Measurements from ENCODE around the gene EBP.
A peak's percentile ranks its signal among the peaks of the same experiment; 100 is the strongest.
"Not testable (repeated sequence)": the region's sequence is repeated elsewhere in the genome, so short reads cannot be mapped to it uniquely, and the experiment has no call there.

The EBP gene

GRCh38 chrX:48493890-48494364 lies 27.7 kb upstream of the EBP start:
- no peak for DNase-seq (ENCODE audit: low spot score)

- no peak for DNase-seq (ENCODE audit: low spot score)
Observed at GRCh38 chrX:48496660-48497059, 24.9 kb upstream of the EBP start.

GRCh38 chrX:48497871-48498270 lies 23.7 kb upstream of the EBP start:
- DNase-seq (ENCODE audit: low spot score): no peak

DNA sequence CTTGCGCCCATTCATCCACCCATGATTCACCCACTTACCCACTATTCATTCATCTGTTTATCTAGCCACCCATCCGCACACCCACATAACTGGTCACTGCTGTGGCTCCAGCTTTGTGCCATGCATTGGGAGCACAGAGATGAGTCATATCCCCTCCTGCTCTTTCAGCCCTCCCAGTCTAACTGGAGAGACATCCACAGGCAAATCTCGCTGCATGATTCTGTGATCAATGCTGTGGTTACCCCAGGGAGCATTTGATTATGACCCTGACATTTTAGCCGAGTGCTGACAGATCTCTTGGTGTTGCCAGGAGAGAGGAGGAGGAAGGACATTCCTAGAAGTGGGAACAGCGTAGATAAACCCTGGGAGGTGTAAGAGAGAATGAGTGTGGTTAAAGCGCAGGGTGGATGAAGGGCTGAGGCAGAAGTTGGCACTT lies 23.2 kb upstream of the EBP start:
- DNase-seq (ENCODE audit: low spot score): no peak

DNA sequence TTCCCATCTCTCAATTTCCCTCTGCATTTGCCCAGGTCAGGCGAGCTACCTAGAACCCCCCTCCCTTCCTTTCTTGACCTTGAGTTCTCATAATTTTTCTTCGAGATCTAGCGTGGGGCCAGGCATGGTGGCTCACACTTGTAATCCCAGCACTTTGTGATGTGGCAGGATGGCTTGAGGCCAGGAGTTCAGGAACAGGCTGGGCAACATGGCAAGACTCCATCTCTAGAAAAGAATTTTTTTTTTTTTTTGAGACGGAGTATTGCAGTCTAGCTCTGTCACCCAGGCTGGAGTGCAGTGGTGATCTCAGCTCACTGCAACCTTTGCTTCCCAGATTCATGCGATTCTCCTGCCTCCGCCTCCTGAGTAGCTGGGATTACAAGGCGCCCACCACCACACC lies 17.3 kb upstream of the EBP start:
- no peak for DNase-seq (ENCODE audit: low spot score)

GRCh38 chrX:48505481-48505880 lies 16.1 kb upstream of the EBP start:
- DNase-seq (ENCODE audit: low spot score): no peak

GRCh38 chrX:48507246-48507645 lies 14.4 kb upstream of the EBP start:
- DNase-seq (ENCODE audit: low spot score): no peak

- DNase-seq (ENCODE audit: low spot score): peak; percentile 78
Observed at GRCh38 chrX:48508400-48509244, 13.0 kb upstream of the EBP start, which contains the start of gene PORCN. TSS of gene PORCN (plus strand) at chrX:48508992. CDS start at chrX:48509821, 829 bp downstream.

- DNase-seq (ENCODE audit: low spot score): no peak
Observed at GRCh38 chrX:48509245-48509590, 12.4 kb upstream of the EBP start.

- DNase-seq (ENCODE audit: low spot score): no peak
Observed at GRCh38 chrX:48509619-48510018, 12.0 kb upstream of the EBP start.

DNA sequence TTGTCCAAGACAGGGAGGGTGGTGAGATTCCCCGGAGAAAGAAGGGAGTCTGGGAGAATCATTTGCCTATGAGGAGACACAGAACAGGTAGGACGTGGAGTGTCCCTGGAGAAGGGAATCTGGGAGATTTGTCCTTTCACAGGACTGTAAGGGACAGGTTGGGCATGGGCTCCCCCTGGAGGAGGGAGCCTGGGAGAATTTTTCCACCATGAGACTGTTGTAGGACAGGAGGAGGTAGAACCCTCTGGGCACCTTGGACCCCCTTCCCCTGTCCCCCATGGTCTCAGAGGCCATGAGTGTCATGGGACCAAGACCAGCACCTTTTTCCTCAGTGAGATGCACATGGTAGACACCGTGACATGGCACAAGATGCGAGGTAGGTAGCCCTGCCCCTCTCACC lies 10.0 kb upstream of the EBP start:
- DNase-seq (ENCODE audit: low spot score): no peak

DNA sequence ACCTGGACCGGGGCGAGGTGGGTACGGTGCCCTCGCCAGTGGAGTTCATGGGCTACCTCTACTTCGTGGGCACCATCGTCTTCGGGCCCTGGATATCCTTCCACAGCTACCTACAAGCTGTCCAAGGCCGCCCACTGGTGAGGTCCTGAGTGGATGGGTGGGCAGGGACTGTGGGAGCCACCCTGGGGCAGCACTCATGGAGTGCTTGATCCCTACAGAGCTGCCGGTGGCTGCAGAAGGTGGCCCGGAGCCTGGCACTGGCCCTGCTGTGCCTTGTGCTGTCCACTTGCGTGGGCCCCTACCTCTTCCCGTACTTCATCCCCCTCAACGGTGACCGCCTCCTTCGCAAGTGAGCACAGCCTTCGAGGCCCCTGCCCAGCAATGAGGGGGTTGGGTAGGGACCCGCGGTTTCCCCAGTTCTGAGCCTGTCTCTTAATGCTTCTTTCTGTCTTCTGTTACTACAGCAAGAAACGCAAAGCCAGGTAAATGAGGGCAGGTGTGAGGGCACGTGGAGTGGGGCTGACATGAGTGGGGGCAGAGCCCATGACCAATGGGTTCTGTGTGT lies 9.2 kb upstream of the EBP start:
- DNase-seq (ENCODE audit: low spot score): no peak

DNA sequence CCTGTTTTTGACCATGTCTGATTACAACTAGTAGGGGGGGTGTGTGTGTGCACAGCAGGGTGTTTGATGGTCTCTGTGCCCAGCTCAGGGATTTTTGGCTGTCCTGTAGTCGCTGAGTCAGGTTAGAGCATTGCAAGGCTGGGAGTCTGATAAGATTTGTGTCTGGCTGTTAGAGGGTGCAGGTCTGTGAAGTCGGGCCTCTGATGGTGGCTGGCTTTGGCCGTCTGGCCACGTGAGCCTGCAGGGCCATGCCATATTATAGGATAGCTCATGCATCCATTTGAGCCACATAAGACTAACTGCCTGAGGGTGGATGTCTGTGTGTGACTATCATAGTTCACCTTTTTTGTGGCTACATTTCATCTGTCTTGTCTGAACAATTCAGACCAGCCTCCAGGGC lies 7.9 kb upstream of the EBP start:
- no peak for DNase-seq (ENCODE audit: low spot score)

DNA sequence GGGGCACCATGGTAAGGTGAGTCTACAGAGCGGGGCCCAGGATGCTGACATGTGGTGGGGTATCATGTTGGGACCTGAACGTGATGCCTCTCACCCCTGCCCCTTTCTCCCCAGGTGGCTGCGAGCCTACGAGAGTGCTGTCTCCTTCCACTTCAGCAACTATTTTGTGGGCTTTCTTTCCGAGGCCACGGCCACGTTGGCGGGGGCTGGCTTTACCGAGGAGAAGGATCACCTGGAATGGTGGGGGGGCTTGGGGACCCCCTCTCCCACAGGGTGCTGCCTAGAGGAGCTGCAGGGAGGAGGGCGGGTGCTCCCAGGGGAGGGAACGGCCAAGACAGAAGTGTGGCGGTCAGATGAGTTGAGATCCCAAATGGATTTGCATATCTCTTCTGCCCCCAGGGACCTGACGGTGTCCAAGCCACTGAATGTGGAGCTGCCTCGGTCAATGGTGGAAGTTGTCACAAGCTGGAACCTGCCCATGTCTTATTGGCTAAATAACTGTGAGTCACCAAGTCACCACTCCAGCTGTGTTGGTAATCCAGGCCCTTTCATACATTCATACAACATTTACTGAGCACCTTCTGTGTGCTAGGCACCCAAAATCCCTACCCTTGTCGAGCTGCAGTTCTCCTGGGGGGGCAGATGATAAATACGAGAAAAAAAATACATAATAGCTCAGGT lies 7.3 kb upstream of the EBP start:
- no peak for DNase-seq (ENCODE audit: low spot score)

DNA sequence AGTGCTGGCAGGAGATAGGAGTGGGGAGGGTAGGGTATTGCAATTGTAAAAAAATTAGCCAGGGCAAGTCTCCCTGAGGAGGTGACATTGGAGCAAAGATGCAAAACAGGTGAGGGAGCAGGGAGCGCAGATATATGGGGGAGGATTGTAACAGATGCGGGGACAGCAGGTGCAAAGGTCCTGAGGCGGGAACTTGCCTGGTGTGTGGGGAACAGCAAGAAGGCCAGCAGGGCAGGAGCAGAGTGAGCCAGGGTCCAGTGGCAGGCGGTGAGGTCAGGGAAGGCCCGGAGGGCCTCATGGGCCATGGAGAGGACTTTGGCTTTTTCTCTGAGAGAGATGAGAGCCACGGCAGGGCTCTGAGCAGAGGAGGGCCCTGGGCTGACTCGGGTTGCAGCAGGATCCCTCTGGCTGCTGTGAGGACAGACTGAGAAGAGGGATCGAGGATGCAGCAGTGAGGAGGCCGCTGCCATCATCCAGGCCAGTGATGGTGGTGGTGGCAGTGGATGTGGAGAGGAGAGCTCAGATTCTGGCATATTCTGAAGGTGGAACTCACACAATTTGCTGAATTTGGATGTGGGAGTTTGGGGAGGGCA lies 6.6 kb upstream of the EBP start:
- DNase-seq (ENCODE audit: low spot score): no peak

DNA sequence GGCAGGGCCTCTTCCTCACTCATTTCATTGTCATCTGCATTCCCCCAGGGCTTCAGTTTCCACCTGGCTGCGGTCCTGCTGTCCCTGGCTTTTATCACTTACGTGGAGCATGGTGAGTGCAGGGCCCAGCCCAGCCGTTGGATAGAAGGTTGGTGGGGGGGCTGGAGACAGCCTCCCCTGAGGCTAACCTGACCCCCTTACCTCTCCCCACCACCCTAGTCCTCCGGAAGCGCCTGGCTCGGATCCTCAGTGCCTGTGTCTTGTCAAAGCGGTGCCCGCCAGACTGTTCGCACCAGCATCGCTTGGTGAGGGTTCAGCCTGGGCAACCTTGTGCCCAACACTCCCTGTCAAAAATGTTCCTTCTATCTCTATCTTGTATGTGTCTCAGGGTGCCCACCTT lies 5.8 kb upstream of the EBP start:
- no peak for DNase-seq (ENCODE audit: low spot score)

DNA sequence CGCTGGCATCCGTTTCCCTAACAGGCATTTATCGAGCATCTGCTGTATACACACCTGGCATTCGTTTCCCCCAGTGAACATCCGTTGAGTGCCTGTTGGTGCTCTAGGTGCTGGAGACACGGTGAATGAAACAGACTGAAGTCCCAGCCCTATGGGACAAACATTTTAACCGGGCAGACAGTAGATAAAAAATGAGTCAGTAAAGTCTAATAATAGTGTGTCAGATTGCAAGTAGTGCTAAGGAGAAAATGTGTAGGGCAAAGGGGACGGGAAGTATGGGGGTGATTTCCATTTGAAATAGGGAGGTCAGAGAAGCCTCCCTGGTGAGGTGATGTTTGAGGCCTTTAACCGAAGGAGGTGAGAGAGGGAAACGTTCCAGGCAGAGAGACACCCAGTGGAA lies 5.3 kb upstream of the EBP start:
- no peak for DNase-seq (ENCODE audit: low spot score)

DNA sequence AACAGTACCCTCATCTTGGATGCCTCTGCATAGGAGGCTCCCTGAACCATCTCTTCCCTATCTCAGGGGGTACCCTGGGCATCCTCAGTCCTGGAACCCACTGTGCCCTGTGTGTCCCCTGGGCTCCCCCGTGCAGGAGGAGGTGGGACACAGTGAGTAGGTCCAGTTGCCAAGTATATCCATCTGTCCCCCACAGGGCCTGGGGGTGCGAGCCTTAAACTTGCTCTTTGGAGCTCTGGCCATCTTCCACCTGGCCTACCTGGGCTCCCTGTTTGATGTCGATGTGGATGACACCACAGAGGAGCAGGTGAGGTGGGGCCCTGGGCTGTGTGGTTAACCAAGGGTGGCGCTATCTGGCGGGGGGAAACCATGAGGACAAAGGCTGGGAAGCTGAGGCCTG lies 4.6 kb upstream of the EBP start:
- DNase-seq (ENCODE audit: low spot score): no peak

GRCh38 chrX:48519481-48519880 lies 2.1 kb upstream of the EBP start:
- not testable (repeated sequence) for DNase-seq (ENCODE audit: low spot score)

DNA sequence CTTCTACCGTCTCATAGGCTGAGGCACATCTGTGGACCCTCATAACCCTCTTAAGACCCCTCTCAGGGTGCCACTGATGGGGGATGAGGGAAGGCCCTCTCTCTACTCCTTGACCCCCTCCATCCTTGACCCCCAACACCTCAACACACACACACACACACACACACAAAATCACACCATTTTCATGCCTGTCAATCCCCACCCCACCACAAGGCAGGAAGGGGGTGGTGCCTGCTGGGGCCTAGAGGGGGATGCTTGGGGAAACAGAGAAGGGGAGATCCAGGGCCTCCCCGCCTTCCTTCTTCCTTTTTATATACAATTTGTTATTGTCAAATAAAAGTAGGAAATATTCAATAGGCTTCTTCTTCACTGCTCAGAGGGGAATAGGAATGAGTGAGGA lies 1.2 kb upstream of the EBP start:
- no peak for DNase-seq (ENCODE audit: low spot score)

- no peak for DNase-seq (ENCODE audit: low spot score)
Observed at GRCh38 chrX:48520976-48521352, 644 bp upstream of the EBP start.

- no peak for DNase-seq (ENCODE audit: low spot score)
Observed at GRCh38 chrX:48522291-48522690, 683 bp downstream of the EBP start.

- DNase-seq (ENCODE audit: low spot score): no peak
Observed at GRCh38 chrX:48523682-48524081, 2.1 kb downstream of the EBP start.

Measured in putamen (tissue), 1 donor.